Hippocampal formation (tissue), 2 donors: ENCODE data around the gene CAMTA1.

ENCODE experiments used
- DNase-seq, 2 donors: peaks; one replicate each; lab custom pipeline; 2025; lab: John Stamatoyannopoulos, UW

Gene CAMTA1

DNA sequence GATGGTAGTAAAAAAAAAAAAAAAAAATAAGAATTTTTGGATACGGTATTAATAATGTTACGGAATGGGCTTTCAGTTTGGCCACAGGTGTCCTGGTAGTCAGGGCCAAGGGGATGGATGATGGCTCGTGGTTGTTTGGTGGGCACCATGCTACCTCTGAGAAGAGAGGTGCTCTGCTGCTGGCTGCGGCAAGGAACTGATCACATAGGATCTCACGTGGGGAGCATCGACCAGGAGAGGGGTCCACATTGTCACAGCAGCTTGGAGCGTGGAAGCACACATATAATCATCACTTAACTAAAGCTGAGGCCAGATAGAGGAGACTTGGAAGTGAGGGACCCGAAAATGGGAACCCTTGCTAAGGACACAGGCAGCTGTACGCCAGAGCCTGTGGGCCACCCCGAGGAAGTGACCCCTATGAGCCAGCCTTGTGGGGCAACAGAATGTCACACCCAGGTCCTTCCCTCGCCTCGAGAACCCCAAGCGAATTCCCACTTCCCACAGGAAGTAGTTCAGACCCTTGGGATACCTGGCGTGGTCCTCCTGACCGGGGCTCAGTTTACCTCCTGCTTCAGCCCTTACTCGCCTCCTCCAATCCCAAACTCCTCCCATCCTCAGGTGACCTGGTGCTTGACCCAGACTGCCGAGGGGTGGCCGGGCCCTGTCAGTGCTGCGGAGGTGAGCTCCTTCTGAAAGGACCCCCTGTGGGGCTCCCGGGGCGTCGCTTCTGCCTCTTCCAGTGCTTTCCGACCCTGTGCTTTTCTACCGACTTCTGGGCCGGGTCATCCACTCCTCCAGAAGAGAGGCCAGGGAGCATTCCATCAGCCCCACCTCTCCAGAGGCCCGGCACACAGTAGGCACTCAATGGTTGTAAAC lies 222.0 kb downstream of the CAMTA1 start:
- DNase-seq = no peak

DNA sequence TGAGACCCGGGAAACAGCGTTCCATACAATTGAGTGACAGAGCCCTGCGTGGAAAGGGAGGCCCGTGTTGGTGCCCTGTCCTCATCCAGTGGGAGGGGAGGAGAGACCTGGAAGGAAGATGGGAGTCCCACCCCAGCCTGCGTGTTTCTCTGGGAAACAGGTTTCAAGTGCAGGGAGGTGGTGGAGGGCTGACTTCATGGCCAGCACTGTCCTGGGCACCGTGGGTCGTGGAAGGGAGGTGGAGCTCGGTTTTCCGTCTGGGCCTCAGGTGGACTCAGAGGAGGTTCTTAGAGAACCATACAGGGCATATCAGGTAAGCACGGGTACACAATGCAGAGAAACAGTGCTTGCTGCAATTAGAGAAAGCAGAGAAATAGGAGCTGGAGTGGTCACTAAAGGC lies 222.6 kb downstream of the CAMTA1 start:
- no peak for DNase-seq

DNA sequence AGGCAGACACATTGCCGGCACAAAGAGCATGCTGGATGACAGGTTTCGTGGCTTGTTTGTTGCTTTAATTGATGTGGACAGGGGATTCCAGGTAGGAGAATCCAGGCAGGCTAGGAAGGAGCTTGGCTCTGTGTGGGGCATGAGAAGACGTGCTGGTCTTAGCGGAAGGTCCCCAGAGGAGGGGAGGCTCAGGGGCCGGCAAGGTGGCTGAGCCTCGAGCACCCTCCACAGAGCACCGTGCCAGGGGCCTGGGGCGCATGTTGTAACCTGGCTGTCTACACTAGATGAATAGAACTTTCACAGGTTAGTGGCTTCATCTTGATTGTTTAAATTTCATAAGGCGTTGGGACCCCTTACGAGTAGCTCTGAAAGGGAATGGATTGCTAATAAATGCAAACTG lies 223.1 kb downstream of the CAMTA1 start:
- DNase-seq = no peak

DNA sequence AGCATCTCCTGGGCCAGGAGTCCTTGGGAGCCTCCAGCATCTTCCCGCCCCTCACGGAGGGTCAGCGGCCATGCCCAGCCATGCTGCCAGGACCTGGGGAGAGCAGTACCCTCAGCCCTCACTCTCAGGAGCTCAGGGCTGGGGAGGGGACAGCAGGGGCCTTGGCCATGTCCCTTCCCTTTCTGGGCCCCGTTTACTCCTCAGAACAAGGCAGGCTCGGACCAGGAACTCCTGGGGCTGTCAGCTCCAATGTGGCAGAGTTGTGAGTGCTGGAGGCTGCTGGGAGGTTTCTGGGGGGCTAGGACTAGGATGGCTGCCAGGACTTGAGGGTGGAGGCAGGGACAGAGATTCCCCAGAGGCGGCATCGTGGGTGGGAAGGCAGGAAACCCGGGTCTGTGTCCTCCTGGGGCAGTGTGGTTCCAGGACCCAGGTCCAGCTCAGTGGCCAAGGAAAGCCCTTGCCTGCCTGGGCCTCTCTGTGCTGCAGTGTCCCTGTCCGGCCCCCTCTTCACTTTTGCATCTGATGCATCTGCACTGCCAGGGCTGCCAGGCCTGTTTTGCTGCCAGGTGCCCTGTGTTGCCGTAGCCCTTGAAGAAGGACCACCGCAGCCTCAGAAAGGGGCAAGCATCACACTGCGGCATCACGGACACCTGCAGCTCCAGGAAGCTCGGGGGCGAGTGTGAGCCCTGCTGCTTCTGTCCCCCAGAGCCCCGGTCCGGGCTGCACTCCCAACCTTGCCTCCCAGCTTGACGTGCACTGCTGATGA lies 223.9 kb downstream of the CAMTA1 start:
- DNase-seq = no peak

DNA sequence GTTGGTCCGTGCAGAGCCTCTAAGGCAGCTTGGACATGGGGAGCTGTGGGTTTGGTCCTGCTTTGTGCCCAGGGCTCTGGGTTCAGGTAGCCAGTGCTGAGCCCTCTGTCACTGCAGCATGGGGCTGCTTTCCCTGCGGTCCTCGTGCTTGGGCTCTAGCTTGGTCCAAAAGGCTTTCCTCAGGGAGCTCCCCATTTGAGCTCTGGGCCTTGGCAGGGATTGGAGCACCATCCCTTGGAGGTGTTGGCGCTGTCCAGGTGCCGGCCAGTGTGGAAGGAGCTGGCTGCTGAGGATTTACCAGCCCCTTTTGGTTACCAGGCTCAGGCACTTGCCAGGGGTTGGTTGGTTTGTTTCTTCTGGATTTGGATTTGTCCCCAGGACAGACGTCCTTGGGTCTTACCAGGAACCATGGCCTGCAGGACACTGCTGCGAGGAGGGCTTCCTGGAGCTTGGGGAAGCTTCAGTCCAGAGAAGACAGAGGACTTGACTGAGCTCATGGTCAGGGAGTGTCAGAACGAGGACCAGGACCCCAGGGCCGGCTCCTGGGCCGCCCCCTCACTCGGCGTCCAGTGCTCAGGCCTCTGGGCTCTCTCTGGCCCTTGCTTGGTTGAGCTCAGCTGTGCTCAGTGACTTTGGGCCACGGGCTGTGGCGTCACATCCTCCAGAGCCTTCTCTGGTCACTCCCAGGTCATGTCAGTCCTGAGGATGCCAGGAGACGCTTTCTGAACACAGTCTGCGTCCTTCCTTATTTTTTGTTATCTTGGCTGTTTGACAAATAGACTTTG lies 224.7 kb downstream of the CAMTA1 start:
- no peak for DNase-seq

DNA sequence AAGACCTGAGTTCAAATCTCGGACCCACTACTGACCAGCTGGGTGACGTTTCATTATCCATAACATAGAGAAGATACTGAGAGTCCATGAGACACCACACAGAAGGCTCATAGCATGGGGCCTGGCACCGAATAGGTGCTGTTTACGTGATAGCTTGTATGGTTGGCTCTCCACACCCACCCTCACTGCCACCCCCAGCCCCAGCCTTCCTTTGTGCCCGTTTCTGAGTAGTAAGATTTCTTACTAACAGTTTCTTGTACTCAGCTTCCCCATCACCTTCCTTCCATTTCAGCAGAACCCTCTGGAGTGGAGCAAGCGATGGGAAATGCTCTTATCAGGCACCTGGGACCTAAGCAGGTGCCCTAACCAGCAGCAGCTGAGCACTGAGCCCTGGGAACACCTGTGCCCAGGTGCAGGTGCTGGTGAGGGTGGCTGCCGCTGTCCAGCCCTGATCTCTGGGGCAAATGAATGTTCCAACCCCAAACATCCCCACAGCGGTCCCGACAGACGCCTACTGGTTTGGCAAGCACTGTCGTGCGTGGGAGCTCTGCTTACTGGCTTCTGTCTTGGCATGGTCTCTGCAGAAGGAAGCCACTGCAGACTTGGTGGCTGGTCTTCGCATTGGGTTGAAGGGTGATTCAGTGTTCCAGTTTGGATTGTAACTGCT lies 225.4 kb downstream of the CAMTA1 start:
- DNase-seq = no peak

DNA sequence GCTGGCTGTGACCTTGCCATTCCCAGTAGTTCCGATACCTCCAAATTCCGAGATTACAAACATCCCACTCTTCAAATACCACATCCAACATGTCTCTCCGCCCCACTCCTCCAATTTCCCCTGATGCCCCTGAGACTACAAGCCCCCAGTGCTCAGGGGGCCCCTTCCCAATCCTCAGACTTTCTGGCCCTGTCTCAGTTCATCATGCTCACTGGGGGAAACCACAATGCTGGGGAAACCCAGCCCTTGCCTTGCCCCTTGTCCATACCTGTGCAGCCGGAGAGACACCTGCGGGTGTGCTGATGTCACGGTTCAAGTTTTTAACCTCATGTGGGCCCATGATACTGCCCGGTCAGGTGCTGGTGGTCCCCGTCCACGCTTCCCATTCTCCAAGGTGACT lies 226.6 kb downstream of the CAMTA1 start:
- no peak for DNase-seq

DNA sequence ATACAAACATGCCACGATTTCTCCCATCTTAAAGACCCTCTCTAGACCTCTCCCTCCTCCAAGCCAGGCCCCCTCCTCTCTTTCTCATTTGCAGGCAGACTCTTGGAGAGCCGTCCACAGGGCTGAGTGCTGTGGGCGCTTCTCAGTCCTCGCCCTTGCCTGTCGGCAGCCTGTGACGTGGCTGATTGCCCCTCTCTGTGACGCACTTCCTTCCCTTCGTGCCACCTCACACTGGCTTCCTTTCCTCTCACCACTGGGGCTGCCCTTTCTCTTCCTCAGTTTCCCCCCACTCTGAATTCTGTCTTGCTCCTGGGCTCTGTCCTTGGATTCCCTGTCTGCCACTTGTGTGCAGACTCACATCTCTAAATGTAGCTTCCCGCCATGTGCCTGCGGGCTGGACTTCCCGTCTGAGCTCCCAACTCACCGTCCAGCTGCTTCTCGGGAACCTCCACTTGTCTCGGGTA lies 227.2 kb downstream of the CAMTA1 start:
- no peak for DNase-seq

DNA sequence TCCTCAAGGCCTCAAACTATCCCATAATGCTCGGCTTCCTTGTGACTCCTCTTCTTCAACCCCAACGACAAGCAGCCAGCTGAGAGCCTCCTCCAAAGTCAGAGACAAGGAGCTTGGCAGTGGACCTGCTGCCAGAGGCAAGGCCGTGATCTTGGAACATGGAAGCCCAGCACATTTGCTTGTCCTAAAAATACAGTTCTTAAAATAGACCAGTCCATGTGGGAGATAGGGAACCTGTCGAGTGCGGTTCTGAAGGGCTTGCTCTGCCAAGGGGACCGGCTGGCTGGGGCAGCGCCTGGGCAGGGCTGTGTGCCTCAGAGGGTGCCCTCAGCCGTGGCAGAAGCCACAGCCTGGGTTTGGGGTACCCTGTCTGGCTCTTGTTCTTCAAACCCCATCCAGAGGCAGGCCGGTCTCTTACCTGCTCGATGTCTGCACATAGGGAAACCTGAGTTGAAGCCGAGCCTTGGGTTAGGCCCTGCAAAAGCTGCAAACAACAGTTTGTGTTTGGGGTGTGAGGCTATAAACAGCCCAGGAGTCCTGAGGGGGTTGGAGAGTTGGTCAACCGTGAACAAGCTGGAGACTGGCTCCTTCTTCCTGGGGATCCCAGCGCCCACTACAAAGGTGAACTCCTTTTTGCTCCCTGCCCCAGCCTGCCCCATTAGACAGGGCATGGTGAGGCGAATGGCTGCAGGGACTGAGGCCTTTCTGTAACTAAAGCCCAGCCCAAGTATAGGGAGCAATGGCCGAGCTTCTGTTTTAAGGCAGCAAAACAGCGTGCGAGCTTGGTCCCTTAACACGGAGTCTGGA lies 228.8 kb downstream of the CAMTA1 start:
- DNase-seq = no peak

DNA sequence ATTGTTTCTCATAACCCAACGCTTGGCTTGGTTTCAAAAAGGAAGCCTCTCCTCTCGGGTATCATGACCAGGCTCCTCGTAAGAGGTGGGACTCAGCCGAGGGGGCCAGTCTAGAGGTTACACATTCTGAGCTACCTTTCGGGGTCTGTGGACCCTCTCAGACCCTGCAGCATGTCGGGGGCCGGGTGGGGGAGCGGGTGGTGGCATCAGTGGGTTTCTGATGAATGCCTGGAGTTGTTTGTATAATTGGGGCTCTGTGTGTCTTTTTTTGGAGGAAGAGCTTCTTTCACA lies 229.3 kb downstream of the CAMTA1 start:
- DNase-seq = no peak

DNA sequence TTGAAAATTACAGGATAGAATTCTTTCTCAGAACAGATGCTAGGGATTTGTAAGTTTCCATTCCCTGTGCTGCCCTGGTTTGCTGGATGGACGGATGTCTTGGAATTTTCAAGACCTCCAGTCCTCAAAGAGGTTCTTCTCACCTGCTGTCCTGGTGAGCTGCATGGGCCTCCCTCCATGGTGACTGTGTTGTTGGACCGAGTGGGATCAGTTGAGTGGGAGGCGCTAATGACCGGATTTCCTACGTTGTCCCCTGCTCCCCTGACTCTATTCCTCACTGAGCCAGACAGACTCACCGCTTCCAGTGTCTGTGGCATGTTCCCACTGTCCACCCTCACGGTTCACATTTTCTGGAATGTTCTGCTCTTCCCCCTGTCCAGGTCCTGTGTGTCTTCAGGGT lies 229.8 kb downstream of the CAMTA1 start:
- no peak for DNase-seq

DNA sequence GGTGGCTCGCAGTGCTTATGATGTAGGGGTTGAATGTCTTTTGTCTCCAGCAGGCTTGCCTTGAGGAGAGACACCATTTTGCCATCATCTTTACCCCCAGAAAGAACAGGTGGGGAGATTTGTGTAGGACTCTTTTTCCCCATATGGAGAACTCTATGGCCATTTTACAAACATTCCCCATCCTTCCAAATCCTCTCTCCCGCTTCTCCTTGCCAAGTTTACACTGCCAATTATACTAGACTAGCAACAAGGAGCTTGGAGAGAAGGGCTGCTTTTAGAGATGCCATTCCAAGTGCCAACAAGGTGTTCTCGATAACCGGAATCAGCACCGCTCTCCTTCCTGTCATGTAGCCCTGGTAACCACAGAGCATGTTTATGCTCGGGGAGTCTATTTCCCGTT lies 233.1 kb downstream of the CAMTA1 start:
- no peak for DNase-seq

DNA sequence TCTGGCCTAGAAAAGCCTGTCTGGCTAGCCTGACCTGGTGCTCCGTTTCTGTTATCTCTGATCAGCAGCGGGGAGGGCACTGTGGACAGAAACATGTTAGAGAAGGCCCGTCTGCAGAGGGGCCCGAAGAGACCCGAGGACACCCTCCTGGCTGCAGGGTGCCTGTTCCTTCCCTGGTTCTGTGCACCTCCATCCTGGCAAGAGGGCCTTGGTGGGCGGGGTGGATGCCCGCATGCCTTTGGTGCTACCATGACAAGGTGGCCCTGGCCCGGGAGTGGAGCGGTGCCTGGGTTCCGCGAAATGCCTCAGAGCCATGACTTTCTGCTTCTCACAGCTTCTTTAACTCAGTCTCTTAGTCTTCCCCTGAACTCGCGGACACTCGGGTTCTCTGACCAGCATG lies 233.6 kb downstream of the CAMTA1 start:
- no peak for DNase-seq

DNA sequence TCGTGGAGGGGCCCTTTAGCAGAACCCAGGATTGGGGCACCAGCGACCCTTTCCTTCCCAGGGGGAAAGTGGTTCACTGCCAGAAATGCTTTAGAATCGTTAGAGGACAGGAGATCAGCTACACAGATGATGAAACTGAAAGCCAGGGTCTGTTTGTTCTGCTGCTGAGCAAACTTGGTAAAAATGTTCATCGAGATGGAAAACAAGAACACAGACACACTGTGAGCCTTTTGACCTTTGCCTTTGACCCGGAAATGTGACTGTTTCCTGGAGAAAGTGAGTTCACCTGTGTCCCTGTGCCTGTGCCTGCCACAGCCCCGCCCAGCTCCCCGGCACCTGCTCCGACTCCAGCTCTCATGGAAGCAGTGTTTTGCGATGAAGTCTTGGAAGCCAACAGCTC lies 234.3 kb downstream of the CAMTA1 start:
- DNase-seq = no peak

DNA sequence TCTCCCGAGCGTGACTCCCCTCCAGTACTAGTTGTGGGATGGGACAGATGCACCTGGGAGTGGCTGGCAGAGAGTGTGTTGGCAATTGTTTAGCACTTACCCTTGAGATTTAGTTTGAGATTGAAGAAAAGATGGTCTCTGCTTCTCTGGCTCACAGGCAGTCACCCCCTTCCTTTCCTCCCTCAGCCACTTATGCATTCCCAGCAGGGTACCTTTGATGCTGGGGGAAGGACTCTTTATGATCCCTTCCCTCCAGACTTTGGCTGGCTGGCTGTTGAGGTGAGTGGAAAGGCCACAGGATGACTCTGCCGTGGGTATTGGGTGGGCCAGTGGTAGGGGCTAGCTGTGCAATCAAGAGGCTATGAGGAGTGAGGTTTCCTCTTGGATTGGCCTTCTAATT lies 236.8 kb downstream of the CAMTA1 start:
- DNase-seq = no peak

DNA sequence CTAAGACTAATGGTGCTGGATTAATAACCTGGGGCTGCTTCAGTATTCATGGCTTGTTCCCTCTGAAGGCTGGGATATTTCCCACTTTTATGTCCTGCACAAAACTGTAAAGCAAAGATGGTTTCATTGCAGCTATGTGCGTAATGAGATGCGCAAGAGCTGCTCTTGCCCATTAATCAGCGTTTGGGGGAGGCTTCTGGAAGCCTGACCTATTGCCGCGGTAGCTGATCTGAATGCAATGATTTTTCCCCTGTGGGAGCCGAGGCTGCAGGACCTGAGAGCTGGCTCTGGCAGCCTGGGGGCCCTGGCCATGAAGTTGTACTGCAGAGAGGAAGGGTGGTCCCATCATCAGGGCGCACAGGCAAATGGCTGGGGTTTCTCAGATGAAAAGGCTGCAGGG lies 239.8 kb downstream of the CAMTA1 start:
- no peak for DNase-seq

DNA sequence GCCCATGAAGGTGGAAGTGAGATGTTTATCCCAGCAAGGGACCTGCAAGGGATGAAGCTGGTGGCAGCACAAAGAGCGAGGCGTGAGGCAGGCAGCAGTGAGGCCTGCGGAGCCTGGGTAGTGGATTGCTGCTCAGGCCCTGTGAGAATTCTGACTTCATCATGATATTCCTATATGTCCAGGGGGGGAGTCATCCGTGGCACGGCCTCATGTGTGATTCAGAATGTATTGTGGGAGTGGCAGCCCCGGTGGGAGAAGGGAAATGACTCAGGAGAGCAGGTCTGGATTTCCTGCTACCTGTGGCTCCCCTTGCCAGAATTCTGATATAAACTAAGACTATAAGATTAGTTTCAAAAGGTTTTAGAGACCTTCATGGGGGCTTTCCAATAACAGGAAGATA lies 240.9 kb downstream of the CAMTA1 start:
- no peak for DNase-seq

DNA sequence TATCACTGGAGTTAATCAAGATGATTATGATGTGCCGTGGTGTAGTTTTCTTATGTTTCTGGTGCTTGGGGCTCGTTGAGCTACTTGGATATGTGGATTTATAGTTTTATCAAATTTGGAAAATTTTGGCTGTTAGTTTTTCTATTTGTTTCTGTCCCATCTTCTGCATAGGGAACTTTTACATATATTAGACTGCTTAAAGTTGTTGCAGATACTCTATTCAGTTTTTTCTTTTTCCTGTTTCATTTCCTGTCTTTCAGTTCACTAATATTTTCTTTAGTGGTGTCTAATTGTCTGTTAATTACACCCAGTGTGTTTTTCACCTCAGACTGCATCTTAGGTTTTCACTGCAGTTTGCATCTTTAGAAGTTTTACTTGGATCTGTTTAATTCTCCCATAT lies 247.7 kb downstream of the CAMTA1 start:
- no peak for DNase-seq

DNA sequence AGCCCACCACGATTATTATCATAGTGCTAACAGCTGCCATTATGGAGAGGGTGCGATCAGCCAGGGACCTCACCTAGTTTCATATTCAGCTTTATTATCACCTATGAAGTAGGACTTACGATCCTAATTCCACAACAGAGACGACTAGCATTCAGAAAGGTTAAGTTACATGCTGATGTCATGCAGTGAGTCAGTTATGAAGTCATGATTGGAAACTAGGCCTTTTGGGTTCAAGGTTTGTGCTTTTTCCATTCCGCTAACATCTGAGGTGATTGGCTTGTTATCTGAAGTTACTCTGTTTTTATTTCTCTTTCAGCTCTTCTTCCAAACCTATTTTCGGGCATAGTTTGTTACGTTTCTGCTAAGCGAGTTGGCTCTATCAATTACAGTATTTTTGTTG lies 251.1 kb downstream of the CAMTA1 start:
- DNase-seq = no peak

DNA sequence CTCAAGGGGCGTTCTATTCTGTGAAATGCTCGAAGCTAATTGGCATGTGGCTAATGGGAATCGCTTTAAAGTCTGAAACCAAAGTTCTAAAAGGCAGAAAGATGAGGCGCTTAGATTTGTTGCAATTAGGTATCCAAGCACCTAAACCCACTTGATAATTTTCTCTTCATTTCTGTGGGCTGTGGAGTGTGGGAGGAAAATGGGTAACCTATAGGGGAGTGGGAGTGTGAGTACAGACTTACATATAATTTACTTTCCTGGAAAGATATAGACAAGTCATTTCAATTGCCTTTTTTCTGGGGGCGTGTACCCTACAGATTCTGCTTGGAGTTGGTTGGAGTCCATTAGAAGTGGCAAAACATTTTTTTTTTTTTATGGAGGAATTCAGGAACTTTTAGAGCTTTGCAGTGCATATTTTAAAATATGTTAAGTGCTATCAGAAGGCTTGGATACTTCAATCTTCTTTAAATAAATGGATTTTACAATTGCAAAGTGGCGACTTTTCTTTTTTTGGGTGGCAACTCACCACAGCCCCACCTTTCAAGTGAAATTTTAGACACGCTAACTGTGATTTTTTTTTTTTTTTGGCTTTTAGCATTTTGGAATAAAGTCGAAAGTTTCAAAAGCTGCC lies 254.5 kb downstream of the CAMTA1 start:
- no peak for DNase-seq
